K562 (cell line): ENCODE results near the gene INPPL1. TPM values are rescaled to one million over a fixed set of nuclear protein-coding genes. Genes with fewer than 3 reads are reported as not detected.

ENCODE experiments used
- ATAC-seq: fragments of 200-7000 bp; cut with Tn5 transposase; 3 replicates; pipeline ENCODE4 v1.9.1; 2020; ENCODE audit warnings: moderate library complexity
- BruUV-seq: library from RNA; stranded (reverse); fragments of 400-500 nt; replicated peaks from 2 replicates; lab custom pipeline; 2021; lab: Mats Ljungman, UMichigan
- CTCF ChIA-PET: fragments of 300-600 bp; formaldehyde crosslinking; extraction: SDS; loops from one replicate; lab custom pipeline; 2021; ENCODE audit warnings: low intra/inter-chr PET ratio; lab: Yijun Ruan, JAX
- POLR2A ChIA-PET: fragments of 300-600, 350-650 bp; sonication (Branson Sonifier 250); formaldehyde crosslinking; extraction: SDS; loops from one replicate; lab custom pipeline; 2021; ENCODE audit warnings: antibody characterized with exemption, inconsistent platforms; lab: Yijun Ruan, JAX
- DNase-seq, 4 experiments: peaks; one replicate each; pipeline versions ENCODE4 v3.0.0 to v3.0.0-alpha.2; 2011 to 2018; ENCODE audit warnings: low spot score in 3 of 4, mixed read lengths in 3 of 4; ENCODE audit errors: extremely low read depth in 1 of 4
- FAIRE-seq: peaks from 2 replicates; lab custom pipeline; 2011; peaks lifted over from hg19 to GRCh38; lab: Jason Lieb, UNC
- H2AFZ ChIP-seq: 2 replicates; pipeline ENCODE4 v1.6.0; 2011; ENCODE audit warnings: low read depth, low read length, control low read depth, inconsistent platforms
- H3K27ac ChIP-seq: fragments of 200-600 bp; 3 replicates; pipeline ENCODE4 v1.8.0; 2011; ENCODE audit warnings: low read depth, mild to moderate bottlenecking, control low read depth, inconsistent platforms, low read length, moderate library complexity, mixed read lengths; ENCODE audit errors: extremely low read depth
- H3K27me3 ChIP-seq, 2 experiments: fragments of 300-600 bp in 1 of 2; 2 replicates in 1 of 2; 3 replicates in 1 of 2; pipeline versions ENCODE4 v1.6.0 to v1.8.0; 2011; ENCODE audit warnings: inconsistent platforms in 2 of 2, low read length in 2 of 2, mild to moderate bottlenecking in 1 of 2, mixed read lengths in 1 of 2, moderate library complexity in 1 of 2; ENCODE audit not compliant: control insufficient read depth in 2 of 2, insufficient read depth in 2 of 2
- H3K36me3 ChIP-seq: fragments of 300-600 bp; 3 replicates; pipeline ENCODE4 v1.8.0; 2011; ENCODE audit warnings: mild to moderate bottlenecking, low read length, inconsistent platforms; ENCODE audit not compliant: control insufficient read depth, insufficient read depth
- H3K4me1 ChIP-seq, 2 experiments: fragments of 200-600 bp in 1 of 2; replicated peaks in 1 of 2; 2 replicates in 1 of 2; 3 replicates in 1 of 2; pipeline versions ENCODE4 v1.5.1 to v1.8.0; 2011; ENCODE audit warnings: inconsistent platforms in 2 of 2, low read length in 2 of 2, mild to moderate bottlenecking in 1 of 2, mixed read lengths in 1 of 2, moderate library complexity in 1 of 2; ENCODE audit not compliant: control insufficient read depth in 2 of 2, insufficient read depth in 2 of 2
- H3K4me2 ChIP-seq: 2 replicates; pipeline ENCODE4 v1.6.1; 2011; ENCODE audit warnings: low read length, control low read depth, inconsistent platforms, mixed read lengths; ENCODE audit not compliant: insufficient read depth
- H3K4me3 ChIP-seq: fragments of 200-600 bp; sonication (generic), shearing (Covaris generic); 2 replicates; pipeline ENCODE4 v1.5.1; 2016; ENCODE audit warnings: control low read depth, inconsistent platforms
- H3K79me2 ChIP-seq: fragments of 200-600 bp; 3 replicates; pipeline ENCODE4 v1.8.0; 2011; ENCODE audit warnings: low read length, inconsistent platforms; ENCODE audit not compliant: control insufficient read depth, insufficient read depth
- H3K9ac ChIP-seq, 2 experiments: 2 replicates each; pipeline versions ENCODE4 v1.6.0 to v1.6.1; 2011; ENCODE audit warnings: low read depth in 2 of 2, low read length in 2 of 2, control low read depth in 1 of 2, inconsistent platforms in 1 of 2, mild to moderate bottlenecking in 1 of 2, mixed read lengths in 1 of 2; ENCODE audit not compliant: insufficient read depth in 1 of 2
- H3K9me1 ChIP-seq: one replicate; pipeline ENCODE4 v1.6.0; 2011; ENCODE audit warnings: inconsistent platforms, mild to moderate bottlenecking, low read length, moderate library complexity; ENCODE audit not compliant: control insufficient read depth, insufficient read depth
- H3K9me3 ChIP-seq: replicated peaks from 2 replicates; pipeline ENCODE4 v1.5.1; 2011; ENCODE audit warnings: low read depth, low read length, inconsistent platforms; ENCODE audit not compliant: control insufficient read depth, insufficient read depth
- H4K20me1 ChIP-seq: replicated peaks from 2 replicates; pipeline ENCODE4 v1.6.1; 2011; ENCODE audit warnings: low read length, inconsistent platforms, mixed read lengths; ENCODE audit not compliant: control insufficient read depth, insufficient read depth
- BACH1 ChIP-seq: fragments of 200-800 bp; sonication (Bioruptor generic); IDR thresholded peaks from 2 replicates; pipeline ENCODE4 v1.6.1; 2016; ENCODE audit warnings: missing genetic modification characterization, missing compliant biosample characterization
- CEBPZ ChIP-seq: fragments of 150-350 bp; IDR thresholded peaks from 2 replicates; pipeline ENCODE4 v1.6.1; 2014; ENCODE audit warnings: low read depth, mild to moderate bottlenecking, low read length, borderline replicate concordance
- CSDE1 ChIP-seq, 2 experiments: fragments of 450-650 bp; IDR thresholded peaks; 2 replicates each; pipeline ENCODE4 v1.6.1; 2016; ENCODE audit warnings: mild to moderate bottlenecking in 1 of 2
- EGR1 ChIP-seq: fragments of 450-650 bp; conservative IDR thresholded peaks from 2 replicates; pipeline ENCODE4 v1.6.1; 2017; ENCODE audit warnings: mild to moderate bottlenecking
- FIP1L1 ChIP-seq: fragments of 200-400 bp; formaldehyde crosslinking; IDR thresholded peaks from 2 replicates; pipeline ENCODE4 v1.6.1; 2018; ENCODE audit warnings: mild to moderate bottlenecking, low read depth, low read length; ENCODE audit not compliant: poor library complexity, severe bottlenecking
- PHF21A ChIP-seq: fragments of 450-650 bp; IDR thresholded peaks from 2 replicates; pipeline ENCODE4 v1.6.1; 2017; ENCODE audit warnings: low read depth, borderline replicate concordance
- RUNX1 ChIP-seq: sonication (generic); IDR thresholded peaks from 2 replicates; pipeline ENCODE4 v1.6.1; 2016; ENCODE audit warnings: antibody characterized with exemption, low read depth
- TSC22D4 ChIP-seq: fragments of 450-650 bp; IDR thresholded peaks from 2 replicates; pipeline ENCODE4 v1.6.1; 2016; ENCODE audit warnings: missing genetic modification characterization, missing biosample characterization, control low read depth
- USF2 ChIP-seq: sonication (generic); formaldehyde crosslinking; IDR thresholded peaks from 2 replicates; pipeline ENCODE4 v1.5.0; 2020; ENCODE audit warnings: missing genetic modification reagents
- ZBTB17 ChIP-seq: fragments of 450-650 bp; formaldehyde crosslinking; IDR thresholded peaks from 2 replicates; pipeline ENCODE4 v1.4.0; 2020; ENCODE audit warnings: mild to moderate bottlenecking
- ZKSCAN8 ChIP-seq: fragments of 200-800 bp; sonication (Bioruptor generic); IDR thresholded peaks from 2 replicates; pipeline ENCODE4 v1.6.1; 2016; ENCODE audit warnings: missing genetic modification characterization, missing compliant biosample characterization
- ZNF324 ChIP-seq: fragments of 250-450 bp; sonication (Bioruptor Pico); IDR thresholded peaks from 2 replicates; pipeline ENCODE4 v1.4.0; 2020; ENCODE audit warnings: mild to moderate bottlenecking
- WGBS: fragments of 100-300 bp; shearing (Covaris generic); methylation state at CpG from one replicate; pipeline ENCODE4 v1.1.6; 2016; ENCODE audit warnings: low coverage, mixed read lengths; ENCODE audit not compliant: insufficient coverage; ENCODE audit errors: missing lambda C conversion rate; 5-methylcytosine and 5-hydroxymethylcytosine counted together
- in situ Hi-C: fragments of 300-500 bp; cut with MboI; formaldehyde crosslinking; loops from 4 replicates; pipeline ENCODE4 v1.15.0; 2018; ENCODE audit warnings: inconsistent platforms, mixed read lengths
- intact Hi-C: fragments of 100-400 bp; cut with micrococcal nuclease; formaldehyde crosslinking; loops from 2 replicates; pipeline ENCODE4 v1.14.2; 2022
- polyA plus RNA-seq, 8 experiments: library from polyadenylated mRNA; depleted of rRNA in 4 of 8; stranded (reverse) in 5 of 8; unstranded in 3 of 8; fragments of >200 nt; fragmentation: Nextera tagmentation in 2 of 8; fragmentation: Illumina TruSeq in 1 of 8; extraction: Ambion mirVana in 2 of 8; extraction: Trizol in 1 of 8; gene quantifications; 2 replicates each; pipeline versions ENCODE4 v1.2.1 to v1.2.3, GENCODE V29; 2011 to 2014; ENCODE audit warnings: inconsistent platforms in 1 of 8, missing spikeins in 1 of 8
- total RNA-seq, 7 experiments: library from RNA; depleted of rRNA in 6 of 7; stranded (reverse); fragments of >200 nt in 6 of 7; fragmentation: Illumina TruSeq in 2 of 7; extraction: Trizol in 2 of 7; gene quantifications; 2 replicates each; pipeline versions ENCODE4 v1.2.1 to v1.2.3, GENCODE V29; 2011 to 2021; ENCODE audit warnings: low replicate concordance in 1 of 7
- TF ChIP-seq, protein P1 (sequence below): sonication (generic); formaldehyde crosslinking; IDR thresholded peaks from 2 replicates; pipeline ENCODE4 v1.9.0; 2022; ENCODE audit warnings: mild to moderate bottlenecking, missing genetic modification reagents
- TF ChIP-seq, protein P2 (sequence below), 2 experiments: fragments of 450-650 bp in 1 of 2; sonication (generic) in 1 of 2; formaldehyde crosslinking in 1 of 2; IDR thresholded peaks in 1 of 2; conservative IDR thresholded peaks in 1 of 2; 2 replicates each; pipeline versions ENCODE4 v1.6.1 to v1.8.1; 2016 to 2023; ENCODE audit warnings: mild to moderate bottlenecking in 2 of 2, moderate library complexity in 2 of 2, inconsistent platforms in 1 of 2, missing genetic modification reagents in 1 of 2
- TF ChIP-seq, protein P3 (sequence below): sonication (generic); formaldehyde crosslinking; IDR thresholded peaks from 2 replicates; pipeline ENCODE4 v1.8.1; 2023; ENCODE audit warnings: mild to moderate bottlenecking, missing genetic modification reagents

The INPPL1 gene
- total and polyA plus RNA-seq, 9 of the 15 experiments (the other 6 are each of a cell fraction or from before 2014, with no cell fraction given), result 0.55 to 137 (median 61.6) TPM

- FAIRE-seq, result no peak
- no peak for DNase-seq
- in situ Hi-C loops, result no loop called here
- Histone ChIP-seq H3K9me3 (0 out of 2 replicates have a peak, but pooled peaks cover 4% of the 10 kb centered on the region), H3K79me2 (no peaks in the 10 kb centered on the region), H3K4me1 (peaks cover 0 to 8% of the 10 kb centered on the region in 2 experiments; a peak in 2 of 5 replicates), H3K9me1 (no peaks in the 10 kb centered on the region), H2AFZ (no peak overlapping the region), H3K27ac (no peak overlapping the region), H4K20me1 (no peaks in the 10 kb centered on the region; the same call in 1 of the 2 replicates), H3K27me3 (peaks cover 30 to 71% of the 10 kb centered on the region in 2 experiments), H3K9ac (no peak overlapping the region), H3K4me3 (no peak overlapping the region), H3K4me2 (no peak overlapping the region), H3K36me3 (no peaks in the 10 kb centered on the region)
- ChIA-PET CTCF (no interaction called here), POLR2A (interaction anchor here (0.6 kb wide), 1 partner anchor 88 kb away, joined by 3 read pairs; no protein-coding TSS in a partner anchor)
- no peak for ATAC-seq
- intact Hi-C loops, result no loop called here
- WGBS, result 18% methylated on average over 5 of the region's 5 CpGs
- no TSS peak for BruUV-seq
- no peak for TF ChIP-seq CSDE1 (IDR thresholded peaks at IDR 0.05)
- no peak for TF ChIP-seq RUNX1
- no peak for TF ChIP-seq PHF21A
- no peak for TF ChIP-seq ZNF324
- TF ChIP-seq, protein P1, sequence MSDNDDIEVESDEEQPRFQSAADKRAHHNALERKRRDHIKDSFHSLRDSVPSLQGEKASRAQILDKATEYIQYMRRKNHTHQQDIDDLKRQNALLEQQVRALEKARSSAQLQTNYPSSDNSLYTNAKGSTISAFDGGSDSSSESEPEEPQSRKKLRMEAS (CRISPR knock-in tag), result no peak
- no peak for TF ChIP-seq CEBPZ
- no peak for TF ChIP-seq EGR1
- TF ChIP-seq FIP1L1, result no peak
- TF ChIP-seq, protein P2, sequence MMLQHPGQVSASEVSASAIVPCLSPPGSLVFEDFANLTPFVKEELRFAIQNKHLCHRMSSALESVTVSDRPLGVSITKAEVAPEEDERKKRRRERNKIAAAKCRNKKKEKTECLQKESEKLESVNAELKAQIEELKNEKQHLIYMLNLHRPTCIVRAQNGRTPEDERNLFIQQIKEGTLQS (IDR thresholded peaks at IDR 0.05), result no peak
- TF ChIP-seq, protein P2 (CRISPR knock-in tag; conservative IDR thresholded peaks at IDR 0.05), result no peak
- TF ChIP-seq, protein P3, sequence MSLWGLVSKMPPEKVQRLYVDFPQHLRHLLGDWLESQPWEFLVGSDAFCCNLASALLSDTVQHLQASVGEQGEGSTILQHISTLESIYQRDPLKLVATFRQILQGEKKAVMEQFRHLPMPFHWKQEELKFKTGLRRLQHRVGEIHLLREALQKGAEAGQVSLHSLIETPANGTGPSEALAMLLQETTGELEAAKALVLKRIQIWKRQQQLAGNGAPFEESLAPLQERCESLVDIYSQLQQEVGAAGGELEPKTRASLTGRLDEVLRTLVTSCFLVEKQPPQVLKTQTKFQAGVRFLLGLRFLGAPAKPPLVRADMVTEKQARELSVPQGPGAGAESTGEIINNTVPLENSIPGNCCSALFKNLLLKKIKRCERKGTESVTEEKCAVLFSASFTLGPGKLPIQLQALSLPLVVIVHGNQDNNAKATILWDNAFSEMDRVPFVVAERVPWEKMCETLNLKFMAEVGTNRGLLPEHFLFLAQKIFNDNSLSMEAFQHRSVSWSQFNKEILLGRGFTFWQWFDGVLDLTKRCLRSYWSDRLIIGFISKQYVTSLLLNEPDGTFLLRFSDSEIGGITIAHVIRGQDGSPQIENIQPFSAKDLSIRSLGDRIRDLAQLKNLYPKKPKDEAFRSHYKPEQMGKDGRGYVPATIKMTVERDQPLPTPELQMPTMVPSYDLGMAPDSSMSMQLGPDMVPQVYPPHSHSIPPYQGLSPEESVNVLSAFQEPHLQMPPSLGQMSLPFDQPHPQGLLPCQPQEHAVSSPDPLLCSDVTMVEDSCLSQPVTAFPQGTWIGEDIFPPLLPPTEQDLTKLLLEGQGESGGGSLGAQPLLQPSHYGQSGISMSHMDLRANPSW, result no peak
- TF ChIP-seq TSC22D4, result no peak
- no peak for TF ChIP-seq USF2 (CRISPR knock-in tag)
- TF ChIP-seq ZBTB17 (CRISPR knock-in tag), result no peak
- TF ChIP-seq ZKSCAN8 (CRISPR knock-in tag), result no peak
- TF ChIP-seq BACH1 (tag), result no peak
Observed at GRCh38 chr11:72249961-72250360, 25.4 kb downstream of the INPPL1 start.
